ENCODE results near the gene TNFRSF1A.

Gene TNFRSF1A

DNA sequence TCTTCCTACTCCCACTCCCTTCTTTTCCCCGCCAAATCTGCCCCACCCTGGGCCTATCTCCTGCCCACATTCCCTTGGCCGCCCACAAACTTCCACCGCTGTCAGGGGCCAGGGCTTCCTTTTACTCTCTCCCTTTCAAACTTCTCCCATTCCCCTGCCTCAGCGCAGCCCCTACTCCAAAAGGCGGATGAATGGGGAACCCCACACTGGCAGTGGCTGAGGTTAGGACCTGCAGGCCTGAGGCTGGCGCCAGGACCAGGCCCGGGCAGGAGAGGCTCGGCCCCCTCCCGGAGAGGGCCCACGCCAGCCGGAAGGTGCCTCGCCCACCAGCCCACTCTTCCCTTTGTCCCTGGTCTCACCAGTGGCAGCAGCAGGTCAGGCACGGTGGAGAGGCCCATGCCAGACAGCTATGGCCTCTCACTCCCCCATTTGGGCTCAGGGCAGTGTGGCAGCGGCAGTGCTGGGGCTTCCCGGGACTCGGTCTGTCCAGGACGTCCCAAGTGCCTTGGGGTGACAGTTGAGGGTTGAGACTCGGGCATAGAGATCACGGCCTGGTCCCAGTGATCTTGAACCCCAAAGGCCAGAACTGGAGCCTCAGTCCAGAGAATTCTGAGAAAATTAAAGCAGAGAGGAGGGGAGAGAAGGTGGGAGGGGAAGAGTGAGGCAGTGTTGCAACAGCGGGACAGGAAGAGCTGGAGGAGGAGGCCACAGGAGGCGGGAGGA, at the start of gene TNFRSF1A:
TSS of gene TNFRSF1A (minus strand) at position 660 of the 723 bp plus-strand sequence. CDS start at position 398, 262 bp downstream.
- DNase-seq, result peak; percentile 77

- DNase-seq, result no peak
Measured at GRCh38 chr12:6391013-6391412, 49.1 kb upstream of the TNFRSF1A start.

DNA sequence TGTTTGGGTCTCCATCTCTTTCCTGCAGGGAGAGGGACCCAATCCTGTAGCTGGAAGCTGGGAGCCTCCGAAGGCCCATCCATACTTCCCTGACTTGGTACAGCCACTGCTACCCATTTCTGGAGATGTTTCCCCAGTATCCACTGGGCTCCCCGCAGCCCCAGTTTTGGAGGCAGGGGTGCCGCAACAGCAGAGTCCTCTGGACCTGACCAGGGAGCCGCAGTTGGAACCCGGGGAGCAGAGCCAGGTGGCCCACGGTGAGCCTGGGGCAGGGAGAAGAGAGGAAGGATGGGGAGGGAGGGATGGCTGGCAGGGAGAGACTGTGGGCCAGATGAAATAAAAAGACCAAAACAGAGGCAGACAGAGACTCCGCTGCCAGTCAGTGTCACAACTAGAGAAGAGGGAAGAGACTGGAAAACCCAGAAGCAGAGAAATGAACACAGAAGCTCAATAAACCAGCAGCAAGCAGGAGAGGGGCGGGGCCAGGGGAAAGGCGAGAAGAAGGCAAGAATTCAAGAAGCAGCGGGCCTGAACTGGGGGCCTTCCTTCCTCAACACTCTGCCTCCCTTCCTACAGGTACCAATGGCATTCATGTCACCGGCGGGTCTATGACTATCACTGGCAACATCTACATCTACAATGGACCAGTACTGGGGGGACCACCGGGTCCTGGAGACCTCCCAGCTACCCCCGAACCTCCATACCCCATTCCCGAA, 48.4 kb upstream of the TNFRSF1A start:
- no peak for DNase-seq

GRCh38 chr12:6387541-6387940, 45.7 kb upstream of the TNFRSF1A start:
- DNase-seq, result no peak

DNA sequence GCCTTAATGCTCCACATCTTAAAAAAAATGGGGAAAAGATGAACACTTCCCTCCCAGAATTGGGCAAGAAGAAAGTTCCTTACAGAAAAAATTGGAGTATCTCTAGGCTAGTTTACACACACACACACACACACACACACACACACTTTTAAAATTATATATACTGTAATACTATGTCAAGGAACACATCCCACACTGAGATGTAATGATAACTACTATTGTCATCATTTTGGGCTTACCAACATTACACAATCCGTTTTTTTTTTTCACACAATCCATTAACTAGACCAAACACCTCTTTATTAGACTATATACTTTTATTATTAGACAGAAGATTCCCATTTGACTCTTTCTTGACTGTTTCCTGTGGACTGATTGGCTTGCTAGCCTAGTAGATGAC, 44.6 kb upstream of the TNFRSF1A start:
- no peak for DNase-seq

DNA sequence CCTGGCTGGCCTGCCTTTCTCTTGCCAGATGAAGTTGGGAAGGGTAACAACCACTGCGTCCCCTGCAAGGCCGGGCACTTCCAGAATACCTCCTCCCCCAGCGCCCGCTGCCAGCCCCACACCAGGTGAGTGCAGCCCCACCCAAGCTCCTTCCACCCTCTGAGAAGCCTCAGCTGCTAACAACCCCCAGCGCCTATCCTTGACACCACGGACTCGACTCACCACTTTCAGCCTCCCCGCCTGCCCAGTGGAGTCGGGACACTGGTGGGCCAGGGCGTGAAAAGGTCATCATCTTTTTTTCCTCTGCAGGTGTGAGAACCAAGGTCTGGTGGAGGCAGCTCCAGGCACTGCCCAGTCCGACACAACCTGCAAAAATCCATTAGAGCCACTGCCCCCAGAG, 44.2 kb upstream of the TNFRSF1A start:
- no peak for DNase-seq

GRCh38 chr12:6384499-6385436, 42.9 kb upstream of the TNFRSF1A start:
- DNase-seq, result no peak

DNA sequence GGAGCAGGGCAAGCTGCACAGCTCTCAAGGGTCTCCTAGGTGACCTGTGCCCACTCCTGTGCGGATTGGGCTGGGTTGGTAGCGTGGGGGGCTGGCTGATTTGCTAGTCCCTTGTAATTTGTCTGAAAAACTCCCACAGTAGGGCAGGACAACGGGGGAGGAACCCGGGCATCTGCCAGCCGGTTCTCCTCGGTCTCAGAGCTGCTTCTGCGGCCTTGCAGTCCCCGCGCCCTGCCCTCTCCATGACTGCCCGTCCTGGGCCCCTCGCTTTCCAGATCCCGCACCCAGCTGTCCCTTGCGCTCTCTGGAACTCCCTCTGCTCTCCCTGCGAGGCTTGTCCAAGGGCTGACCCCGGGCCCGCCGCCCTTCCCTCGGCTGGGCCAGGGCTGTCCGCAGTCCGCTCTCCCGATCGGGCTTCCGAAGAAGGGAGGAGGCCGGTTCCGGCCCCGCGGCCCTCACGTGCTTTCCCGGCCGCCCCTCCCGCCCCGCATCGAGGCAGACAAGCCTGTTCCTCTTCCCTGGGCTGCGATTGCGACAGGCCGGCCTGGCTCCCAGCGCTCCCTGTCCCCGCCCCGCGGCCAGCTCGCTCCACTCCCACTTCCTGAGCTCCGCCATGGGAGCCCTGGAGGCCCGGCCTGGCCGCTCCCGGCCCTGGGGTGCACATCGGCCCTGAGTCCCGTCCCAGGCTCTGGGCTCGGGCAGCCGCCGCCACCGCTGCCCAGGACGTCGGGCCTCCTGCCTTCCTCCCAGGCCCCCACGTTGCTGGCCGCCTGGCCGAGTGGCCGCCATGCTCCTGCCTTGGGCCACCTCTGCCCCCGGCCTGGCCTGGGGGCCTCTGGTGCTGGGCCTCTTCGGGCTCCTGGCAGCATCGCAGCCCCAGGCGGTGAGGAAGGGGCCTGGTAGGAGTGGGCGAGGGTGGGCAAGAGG, 42.0 kb upstream of the TNFRSF1A start, which contains the start of gene LTBR:
TSS of gene LTBR (plus strand) at position 591 of the 927 bp plus-strand sequence. CDS start at position 788, 197 bp downstream.
- DNase-seq, result peak; percentile 76

- no peak for DNase-seq
Measured at GRCh38 chr12:6382982-6383381, 41.1 kb upstream of the TNFRSF1A start.

- DNase-seq, result no peak
Measured at GRCh38 chr12:6382371-6382770, 40.5 kb upstream of the TNFRSF1A start.

GRCh38 chr12:6380141-6381121, 38.6 kb upstream of the TNFRSF1A start:
- DNase-seq, result no peak

- no peak for DNase-seq
Measured at GRCh38 chr12:6378709-6379472, 37.0 kb upstream of the TNFRSF1A start.

DNA sequence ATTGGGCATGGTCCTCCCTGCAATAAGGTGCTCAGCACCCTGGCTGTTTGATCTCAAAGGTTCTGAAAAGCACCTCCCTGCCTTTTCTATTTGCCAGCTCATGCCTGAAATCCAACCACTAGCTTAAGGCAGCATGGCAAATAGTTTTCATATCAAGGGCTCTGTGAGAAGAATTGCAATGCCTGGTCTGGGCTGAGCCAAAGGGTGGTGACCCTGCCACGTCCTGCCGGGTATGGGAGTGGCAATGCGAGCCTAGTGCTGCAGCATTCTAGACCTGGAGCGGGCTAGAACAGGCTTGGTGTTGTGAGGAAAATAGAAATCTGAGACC, 35.8 kb upstream of the TNFRSF1A start:
- no peak for DNase-seq

GRCh38 chr12:6376870-6377666, 35.2 kb upstream of the TNFRSF1A start:
- peak; percentile 15 for DNase-seq

GRCh38 chr12:6376079-6376869, 34.4 kb upstream of the TNFRSF1A start:
- DNase-seq, result peak; percentile 59

- DNase-seq, result no peak
Measured at GRCh38 chr12:6375269-6376078, 33.6 kb upstream of the TNFRSF1A start, which contains the start of gene SCNN1A. SCNN1A (minus strand) TSS chr12:6375563; CDS start chr12:6374783, 780 bp downstream.

DNA sequence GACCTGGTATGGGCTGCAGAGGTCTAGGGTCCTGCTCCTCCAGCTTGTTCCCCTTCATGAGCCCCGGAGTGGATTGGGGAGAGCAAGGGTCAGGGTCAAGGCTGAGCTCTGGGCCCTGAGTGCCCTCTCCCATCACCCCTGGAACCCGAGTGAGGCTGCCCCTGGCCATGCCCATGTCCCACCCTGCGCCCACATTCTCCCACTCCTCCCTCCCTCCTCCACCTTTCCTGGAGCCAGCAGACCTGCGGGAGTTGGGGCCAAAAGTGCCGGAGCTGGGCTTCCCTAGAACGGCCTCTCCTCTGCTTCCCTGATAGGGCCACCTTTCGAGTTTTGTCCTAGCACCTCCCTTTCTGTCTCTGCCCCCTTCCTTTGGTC, 32.9 kb upstream of the TNFRSF1A start:
- DNase-seq, result no peak
